HepG2 (cell line): ENCODE results near the gene TSPAN2. TPM values are rescaled to one million over a fixed set of nuclear protein-coding genes. Genes with fewer than 3 reads are reported as not detected.

Source experiments
- ATAC-seq: fragments of 200-7000 bp; cut with Tn5 transposase; 3 replicates; pipeline ENCODE4 v1.9.1; 2020; ENCODE audit warnings: mild to moderate bottlenecking, moderate library complexity
- BruUV-seq: library from RNA; stranded (reverse); fragments of 400-500 nt; replicated peaks from 2 replicates; lab custom pipeline; 2021; lab: Mats Ljungman, UMichigan
- CTCF ChIA-PET: fragments of 300-600 bp; formaldehyde crosslinking; extraction: SDS; loops from one replicate; lab custom pipeline; 2021; ENCODE audit warnings: low total read pairs, inconsistent platforms, low intra/inter-chr PET ratio; lab: Yijun Ruan, JAX
- POLR2A ChIA-PET: fragments of 350-600 bp; sonication (Branson Sonifier 250); formaldehyde crosslinking; loops from one replicate; lab custom pipeline; 2020; ENCODE audit warnings: antibody characterized with exemption, inconsistent platforms; lab: Yijun Ruan, JAX
- DNase-seq: peaks from one replicate; pipeline ENCODE4 v3.0.0-alpha.2; 2015; ENCODE audit warnings: low spot score
- FAIRE-seq: peaks from 3 replicates; lab custom pipeline; 2011; peaks lifted over from hg19 to GRCh38; lab: Jason Lieb, UNC
- H2AFZ ChIP-seq: one replicate; pipeline ENCODE4 v1.6.1; 2011; ENCODE audit warnings: low read length, inconsistent platforms
- H3K27ac ChIP-seq: fragments of 300-600 bp; 3 replicates; pipeline ENCODE4 v1.8.0; 2011; ENCODE audit warnings: mixed run types, mild to moderate bottlenecking, mixed read lengths, low read length, inconsistent platforms; ENCODE audit not compliant: insufficient read depth; ENCODE audit errors: extremely low read length
- H3K27me3 ChIP-seq, 2 experiments: fragments of 200-600 bp in 1 of 2; 2 replicates in 1 of 2; 3 replicates in 1 of 2; pipeline versions ENCODE4 v1.6.0 to v1.8.0; 2011; ENCODE audit warnings: low read length in 2 of 2, mild to moderate bottlenecking in 2 of 2, moderate library complexity in 2 of 2, inconsistent platforms in 1 of 2; ENCODE audit not compliant: insufficient read depth in 2 of 2, control insufficient read depth in 1 of 2
- H3K36me3 ChIP-seq, 2 experiments: fragments of 200-600 bp in 1 of 2; replicated peaks in 1 of 2; 2 replicates in 1 of 2; 3 replicates in 1 of 2; pipeline versions ENCODE4 v1.5.1 to v1.8.0; 2011; ENCODE audit warnings: low read length in 2 of 2, inconsistent platforms in 1 of 2; ENCODE audit not compliant: insufficient read depth in 2 of 2, control insufficient read depth in 1 of 2
- H3K4me1 ChIP-seq: 2 replicates; pipeline ENCODE4 v1.5.1; 2012; ENCODE audit warnings: low read length, inconsistent platforms; ENCODE audit not compliant: insufficient read depth
- H3K4me2 ChIP-seq: 2 replicates; pipeline ENCODE4 v1.6.0; 2011; ENCODE audit warnings: low read depth, low read length, inconsistent platforms
- H3K4me3 ChIP-seq, 3 experiments: fragments of 200-600 bp in 1 of 3; sonication (generic), shearing (Covaris generic) in 1 of 3; replicated peaks in 1 of 3; 2 replicates each; pipeline ENCODE4 v1.5.1; 2011 to 2016; ENCODE audit warnings: low read length in 3 of 3, inconsistent platforms in 2 of 3, low read depth in 2 of 3, mild to moderate bottlenecking in 2 of 3, control low read depth in 1 of 3, mixed read lengths in 1 of 3; ENCODE audit not compliant: insufficient read depth in 1 of 3
- H3K79me2 ChIP-seq: one replicate; pipeline ENCODE4 v1.6.1; 2011; ENCODE audit warnings: low read length, inconsistent platforms; ENCODE audit not compliant: insufficient read depth
- H3K9ac ChIP-seq: 2 replicates; pipeline ENCODE4 v1.6.0; 2011; ENCODE audit warnings: mild to moderate bottlenecking, low read depth, low read length, inconsistent platforms; ENCODE audit not compliant: insufficient read depth
- H3K9me3 ChIP-seq: 2 replicates; pipeline ENCODE4 v1.5.1; 2012; ENCODE audit warnings: mild to moderate bottlenecking, low read length
- H4K20me1 ChIP-seq: 2 replicates; pipeline ENCODE4 v1.6.0; 2011; ENCODE audit warnings: inconsistent platforms, mild to moderate bottlenecking, low read length, moderate library complexity; ENCODE audit not compliant: insufficient read depth
- ETV6 ChIP-seq: sonication (generic); formaldehyde crosslinking; conservative IDR thresholded peaks from 2 replicates; pipeline ENCODE4 v1.4.0; 2020; ENCODE audit warnings: missing genetic modification reagents
- FOXC1 ChIP-seq: sonication (generic); formaldehyde crosslinking; IDR thresholded peaks from 2 replicates; pipeline ENCODE4 v1.8.0; 2022; ENCODE audit warnings: mild to moderate bottlenecking, missing genetic modification reagents, borderline replicate concordance
- MAZ ChIP-seq, 2 experiments: sonication (generic) in 1 of 2; formaldehyde crosslinking in 1 of 2; IDR thresholded peaks; 2 replicates each; pipeline versions ENCODE4 v1.5.0 to v1.6.1; 2012 to 2020; ENCODE audit warnings: low read depth in 2 of 2, mild to moderate bottlenecking in 2 of 2, borderline replicate concordance in 1 of 2, improper control_type of control experiment in 1 of 2, low read length in 1 of 2, missing genetic modification reagents in 1 of 2, moderate library complexity in 1 of 2
- POGZ ChIP-seq: sonication (generic); formaldehyde crosslinking; IDR thresholded peaks from 2 replicates; pipeline ENCODE4 v1.4.0; 2020; ENCODE audit warnings: mild to moderate bottlenecking, missing genetic modification reagents
- RXRB ChIP-seq: IDR thresholded peaks from 2 replicates; pipeline ENCODE4 v1.6.1; 2016; ENCODE audit warnings: borderline replicate concordance, missing genetic modification reagents, missing compliant biosample characterization
- STAG1 ChIP-seq: sonication (generic); formaldehyde crosslinking; IDR thresholded peaks from 2 replicates; pipeline ENCODE4 v1.4.0; 2020; ENCODE audit warnings: missing genetic modification reagents
- TEAD2 ChIP-seq: sonication (generic); formaldehyde crosslinking; IDR thresholded peaks from 2 replicates; pipeline ENCODE4 v1.9.0; 2021; ENCODE audit warnings: missing genetic modification reagents
- ZMYM3 ChIP-seq: sonication (generic); formaldehyde crosslinking; IDR thresholded peaks from 2 replicates; pipeline ENCODE4 v1.5.1; 2020; ENCODE audit warnings: mild to moderate bottlenecking, missing genetic modification reagents
- ZNF816 ChIP-seq: sonication (generic); formaldehyde crosslinking; IDR thresholded peaks from 2 replicates; pipeline ENCODE4 v1.8.0; 2022; ENCODE audit warnings: missing genetic modification reagents, mild to moderate bottlenecking, borderline replicate concordance
- ZNF841 ChIP-seq: sonication (generic); formaldehyde crosslinking; IDR thresholded peaks from 2 replicates; pipeline ENCODE4 v1.8.1; 2023; ENCODE audit warnings: missing genetic modification reagents, borderline replicate concordance
- WGBS: methylation state at CpG from one replicate; pipeline ENCODE4 v1.1.6; 2017; ENCODE audit warnings: low lambda C conversion rate; 5-methylcytosine and 5-hydroxymethylcytosine counted together
- in situ Hi-C: cut with HindIII; loops from 2 replicates; pipeline ENCODE4 v1.10.0; 2017; ENCODE audit warnings: low pct_unique_long_range_greater_than_20kb; ENCODE audit not compliant: extremely low pct_ligation_motif_present
- intact Hi-C: fragments of 100-400 bp; cut with micrococcal nuclease; formaldehyde crosslinking; loops from one replicate; pipeline ENCODE4 v1.10.0; 2022; ENCODE audit not compliant: unreplicated experiment
- polyA plus RNA-seq, 8 experiments: library from polyadenylated mRNA; depleted of rRNA in 3 of 8; stranded (reverse) in 7 of 8; unstranded in 1 of 8; fragments of >200 nt; fragmentation: Illumina TruSeq in 4 of 8; extraction: Trizol in 4 of 8; gene quantifications; 2 replicates each; pipeline versions ENCODE4 v1.2.1 to v1.2.3, GENCODE V29; 2011 to 2016; ENCODE audit warnings: low read depth in 4 of 8, missing spikeins in 1 of 8, mixed read lengths in 1 of 8; ENCODE audit not compliant: insufficient read depth in 1 of 8
- total RNA-seq, 5 experiments: library from RNA; depleted of rRNA; stranded (reverse); fragments of >200 nt; fragmentation: Illumina TruSeq; extraction: Trizol; gene quantifications; 2 replicates each; pipeline ENCODE4 v1.2.3, GENCODE V29; 2016; ENCODE audit warnings: low read depth in 1 of 5
- TF ChIP-seq, protein P1 (sequence below): sonication (generic); formaldehyde crosslinking; conservative IDR thresholded peaks from 2 replicates; pipeline ENCODE4 v1.8.0; 2022; ENCODE audit warnings: low read depth, missing genetic modification reagents
- TF ChIP-seq, protein P2 (sequence below): sonication (generic); formaldehyde crosslinking; IDR thresholded peaks from 2 replicates; pipeline ENCODE4 v1.5.0; 2020; ENCODE audit warnings: missing genetic modification reagents
- TF ChIP-seq, protein P3 (sequence below): sonication (generic); formaldehyde crosslinking; IDR thresholded peaks from 2 replicates; pipeline ENCODE4 v1.4.0; 2020; ENCODE audit warnings: mild to moderate bottlenecking, missing genetic modification reagents

Gene TSPAN2
- total and polyA plus RNA-seq, 2 of the 13 experiments (the other 11 are each of a cell fraction or from before 2014, with no cell fraction given): not detected

DNA sequence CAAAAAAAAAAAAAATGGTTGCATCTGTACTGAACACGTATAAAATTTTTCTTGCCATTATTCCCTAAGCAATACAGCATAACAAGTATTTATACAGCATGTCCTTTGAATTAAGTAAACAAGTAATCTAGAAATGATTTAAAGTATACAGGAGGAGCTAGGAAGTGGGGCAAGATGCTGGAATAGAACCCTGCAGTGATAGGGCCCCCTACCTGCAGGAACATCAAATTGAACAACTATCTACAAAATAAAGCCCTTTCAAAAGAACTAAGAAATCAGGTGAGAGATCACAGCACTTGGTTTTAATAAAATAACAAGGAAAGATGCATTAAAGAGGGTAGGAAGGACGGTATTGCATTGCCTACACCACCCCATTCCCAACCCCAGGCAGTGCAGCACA lies 48.8 kb downstream of the TSPAN2 start:
- FAIRE-seq: no peak

DNA sequence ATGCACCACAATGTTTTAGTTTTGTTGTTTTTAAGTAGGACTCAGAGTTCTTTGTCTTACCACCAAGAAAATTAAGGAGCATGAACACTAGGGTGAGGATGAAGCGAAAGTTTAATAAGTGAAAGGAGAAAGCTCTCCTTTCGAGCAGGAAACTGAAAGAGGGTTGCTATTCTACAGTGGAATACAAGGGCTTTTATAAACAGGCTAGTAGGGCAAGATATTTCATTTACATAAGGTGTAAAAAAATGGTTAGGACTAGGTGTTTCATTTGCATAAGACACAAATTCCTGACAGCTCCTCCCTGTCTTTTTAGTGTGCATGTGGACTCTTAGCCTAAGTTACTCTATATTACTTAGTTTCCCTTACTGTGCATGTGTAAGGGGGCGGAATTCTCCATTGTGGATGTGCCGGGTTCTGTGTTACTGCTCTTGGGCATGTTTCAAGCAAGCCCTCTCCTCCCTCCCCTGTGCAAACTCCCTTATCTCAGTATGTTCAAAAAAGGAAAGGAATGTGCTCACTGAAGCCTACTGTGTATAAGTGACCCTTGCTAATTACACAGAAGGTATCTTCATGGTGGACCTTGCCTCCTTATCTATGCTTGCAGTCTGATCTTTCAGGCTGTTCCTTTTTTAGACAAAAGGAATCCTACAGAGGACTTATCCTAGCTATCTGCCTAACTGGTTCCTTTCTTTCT lies 52.3 kb downstream of the TSPAN2 start:
- FAIRE-seq: peak; percentile 76
- no peaks in the 10 kb centered on the region for H4K20me1 ChIP-seq
- H3K9me3 ChIP-seq: no peaks in the 10 kb centered on the region
- H3K4me3 ChIP-seq: no peak overlapping the region; a peak in 1 of 6 replicates
- no peaks in the 10 kb centered on the region for H3K27me3 ChIP-seq
- H3K79me2 ChIP-seq: no peaks in the 10 kb centered on the region
- 65% methylated on average over 4 of the region's 4 CpGs for WGBS
- no TSS peak for BruUV-seq
- H3K4me2 ChIP-seq: peak overlapping the region; percentile 31
- H3K4me1 ChIP-seq: peaks cover 29% of the 10 kb centered on the region
- in situ Hi-C loops: no loop called here
- H3K36me3 ChIP-seq: no peaks in the 10 kb centered on the region
- intact Hi-C loops: loop anchor here (10.0 kb wide), 1 partner anchor 252 kb away; the partner anchor contains the start of gene SIKE1
- POLR2A ChIA-PET: no interaction called here
- no peak overlapping the region for H2AFZ ChIP-seq
- CTCF ChIA-PET: no interaction called here
- no peak overlapping the region for H3K9ac ChIP-seq
- H3K27ac ChIP-seq: peak overlapping the region; percentile 41
- peak; percentile 97 for ATAC-seq
- peak; percentile 86 for DNase-seq
- TF ChIP-seq ZMYM3 (peak; percentile 45; the same call in 1 of the 2 replicates), POGZ (CRISPR knock-in tag) (peak; percentile 70), ZNF816 (no peak), ETV6 (CRISPR knock-in tag) (no peak), RXRB (CRISPR knock-in tag) (peak; percentile 38; the same call in 1 of the 2 replicates), ZNF841 (CRISPR knock-in tag) (no peak), MAZ (IDR thresholded peaks at IDR 0.05; ENCODE audit: borderline replicate concordance, low read depth, low read length) (no peak), MAZ (CRISPR knock-in tag; IDR thresholded peaks at IDR 0.05; ENCODE audit: low read depth) (no peak), FOXC1 (CRISPR knock-in tag) (no peak)
- TF ChIP-seq, protein P1, sequence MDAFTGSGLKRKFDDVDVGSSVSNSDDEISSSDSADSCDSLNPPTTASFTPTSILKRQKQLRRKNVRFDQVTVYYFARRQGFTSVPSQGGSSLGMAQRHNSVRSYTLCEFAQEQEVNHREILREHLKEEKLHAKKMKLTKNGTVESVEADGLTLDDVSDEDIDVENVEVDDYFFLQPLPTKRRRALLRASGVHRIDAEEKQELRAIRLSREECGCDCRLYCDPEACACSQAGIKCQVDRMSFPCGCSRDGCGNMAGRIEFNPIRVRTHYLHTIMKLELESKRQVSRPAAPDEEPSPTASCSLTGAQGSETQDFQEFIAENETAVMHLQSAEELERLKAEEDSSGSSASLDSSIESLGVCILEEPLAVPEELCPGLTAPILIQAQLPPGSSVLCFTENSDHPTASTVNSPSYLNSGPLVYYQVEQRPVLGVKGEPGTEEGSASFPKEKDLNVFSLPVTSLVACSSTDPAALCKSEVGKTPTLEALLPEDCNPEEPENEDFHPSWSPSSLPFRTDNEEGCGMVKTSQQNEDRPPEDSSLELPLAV (CRISPR knock-in tag): no peak
- TF ChIP-seq, protein P2, sequence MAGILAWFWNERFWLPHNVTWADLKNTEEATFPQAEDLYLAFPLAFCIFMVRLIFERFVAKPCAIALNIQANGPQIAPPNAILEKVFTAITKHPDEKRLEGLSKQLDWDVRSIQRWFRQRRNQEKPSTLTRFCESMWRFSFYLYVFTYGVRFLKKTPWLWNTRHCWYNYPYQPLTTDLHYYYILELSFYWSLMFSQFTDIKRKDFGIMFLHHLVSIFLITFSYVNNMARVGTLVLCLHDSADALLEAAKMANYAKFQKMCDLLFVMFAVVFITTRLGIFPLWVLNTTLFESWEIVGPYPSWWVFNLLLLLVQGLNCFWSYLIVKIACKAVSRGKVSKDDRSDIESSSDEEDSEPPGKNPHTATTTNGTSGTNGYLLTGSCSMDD (CRISPR knock-in tag): no peak
- TF ChIP-seq, protein P3, sequence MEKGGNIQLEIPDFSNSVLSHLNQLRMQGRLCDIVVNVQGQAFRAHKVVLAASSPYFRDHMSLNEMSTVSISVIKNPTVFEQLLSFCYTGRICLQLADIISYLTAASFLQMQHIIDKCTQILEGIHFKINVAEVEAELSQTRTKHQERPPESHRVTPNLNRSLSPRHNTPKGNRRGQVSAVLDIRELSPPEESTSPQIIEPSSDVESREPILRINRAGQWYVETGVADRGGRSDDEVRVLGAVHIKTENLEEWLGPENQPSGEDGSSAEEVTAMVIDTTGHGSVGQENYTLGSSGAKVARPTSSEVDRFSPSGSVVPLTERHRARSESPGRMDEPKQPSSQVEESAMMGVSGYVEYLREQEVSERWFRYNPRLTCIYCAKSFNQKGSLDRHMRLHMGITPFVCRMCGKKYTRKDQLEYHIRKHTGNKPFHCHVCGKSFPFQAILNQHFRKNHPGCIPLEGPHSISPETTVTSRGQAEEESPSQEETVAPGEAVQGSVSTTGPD (CRISPR knock-in tag): no peak

More for the DNA sequence above, 48.8 kb downstream of the TSPAN2 start:
- no peak overlapping the region for H2AFZ ChIP-seq
- H3K27me3 ChIP-seq: no peaks in the 10 kb centered on the region
- ChIA-PET CTCF (interaction anchor here (3.3 kb wide), 1 partner anchor 61 kb away, joined by 37 read pairs; no protein-coding TSS in a partner anchor), POLR2A (no interaction called here)
- no TSS peak for BruUV-seq
- in situ Hi-C loops (loop anchor here (5.0 kb wide), 1 partner anchor 63 kb away; no protein-coding TSS in a partner anchor), intact Hi-C loops (no loop called here)
- no peak for ATAC-seq
- peaks cover 29% of the 10 kb centered on the region for H3K4me1 ChIP-seq
- H3K9ac ChIP-seq: no peak overlapping the region
- H3K9me3 ChIP-seq: no peaks in the 10 kb centered on the region
- H3K27ac ChIP-seq: no peak overlapping the region
- WGBS: 51% methylated on average over 2 of the region's 2 CpGs
- no peaks in the 10 kb centered on the region for H3K36me3 ChIP-seq
- TF ChIP-seq TEAD2 (no peak), STAG1 (CRISPR knock-in tag) (0 out of 2 replicates have a peak, but pooled peaks have one; percentile 8)
- H3K79me2 ChIP-seq: no peaks in the 10 kb centered on the region
- H3K4me3 ChIP-seq: no peak overlapping the region
- H4K20me1 ChIP-seq: no peaks in the 10 kb centered on the region
- no peak overlapping the region for H3K4me2 ChIP-seq
- DNase-seq: no peak
